Chondrocyte (in vitro differentiated cells): ENCODE measurements around the gene GDAP1L1. TPM values are rescaled to one million over a fixed set of nuclear protein-coding genes. Genes with fewer than 3 reads are reported as not detected.
"Not testable (repeated sequence)": the region's sequence is repeated elsewhere in the genome, so short reads cannot be mapped to it uniquely, and the experiment has no call there.

Experiments
- DNase-seq: peaks from one replicate; pipeline ENCODE4 v3.0.0; 2021; ENCODE audit warnings: mixed read lengths, low spot score
- H3K27ac Mint-ChIP-seq: one replicate; pipeline ENCODE4 v1.8.0; 2021; ENCODE audit warnings: mild to moderate bottlenecking, moderate library complexity, mixed read lengths; ENCODE audit not compliant: unreplicated experiment
- H3K27me3 Mint-ChIP-seq: 2 replicates; pipeline ENCODE4 v1.8.0; 2021; ENCODE audit warnings: low read depth, mixed read lengths
- H3K36me3 Mint-ChIP-seq: 2 replicates; pipeline ENCODE4 v1.8.0; 2021; ENCODE audit warnings: low read depth, mixed read lengths
- H3K4me1 Mint-ChIP-seq: 2 replicates; pipeline ENCODE4 v1.8.0; 2021; ENCODE audit warnings: low read depth, mild to moderate bottlenecking, mixed read lengths
- H3K4me3 Mint-ChIP-seq: one replicate; pipeline ENCODE4 v1.8.0; 2021; ENCODE audit warnings: mild to moderate bottlenecking, moderate library complexity, mixed read lengths; ENCODE audit not compliant: unreplicated experiment
- H3K9me3 Mint-ChIP-seq: 2 replicates; pipeline ENCODE4 v1.8.0; 2021; ENCODE audit warnings: low read depth, mixed read lengths
- CTCF ChIP-seq: fragments of 200-600 bp; sonication (generic); IDR thresholded peaks from 2 replicates; pipeline ENCODE4 v1.5.0; 2021; ENCODE audit warnings: antibody characterized with exemption, mild to moderate bottlenecking, moderate library complexity
- total RNA-seq: library from RNA; stranded (reverse); gene quantifications from 3 replicates; pipeline ENCODE4 v1.2.1, GENCODE V29; 2021

GDAP1L1 gene
- total RNA-seq, 1 donor from 2014 or later, result not detected

DNA sequence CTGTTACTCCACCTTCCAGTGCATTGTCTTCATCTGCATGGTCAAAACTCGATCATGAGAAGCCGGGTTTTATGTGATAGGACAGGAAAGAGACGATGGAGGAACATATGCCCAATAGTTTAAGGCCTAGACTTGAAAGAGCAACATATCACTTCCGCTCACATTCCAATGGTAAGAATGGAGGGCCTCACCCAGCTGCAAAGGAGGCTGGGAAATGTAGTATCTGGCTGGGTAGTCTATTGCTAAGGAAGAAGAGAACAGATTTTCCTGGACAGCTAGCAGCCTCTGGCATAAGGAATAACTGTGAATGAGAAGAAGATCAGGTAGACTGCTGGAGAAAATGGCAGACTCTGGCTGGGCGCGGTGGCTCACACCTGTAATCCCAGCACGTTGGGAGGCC lies 44.6 kb downstream of the GDAP1L1 start:
- H3K27me3 Mint-ChIP-seq, result no peaks in the 10 kb centered on the region
- no peak for TF ChIP-seq CTCF
- H3K4me1 Mint-ChIP-seq, result peaks cover 8% of the 10 kb centered on the region
- no peak for DNase-seq
- peaks cover 3% of the 10 kb centered on the region for H3K9me3 Mint-ChIP-seq
- H3K36me3 Mint-ChIP-seq, result peaks cover 7% of the 10 kb centered on the region
- no peak overlapping the region for H3K27ac Mint-ChIP-seq
- H3K4me3 Mint-ChIP-seq, result no peak overlapping the region

GRCh38 chr20:44296011-44296410 lies 48.9 kb downstream of the GDAP1L1 start:
- Mint-ChIP-seq H3K4me1 (no peaks in the 10 kb centered on the region), H3K27me3 (no peaks in the 10 kb centered on the region), H3K9me3 (no peaks in the 10 kb centered on the region), H3K27ac (no peak overlapping the region), H3K4me3 (no peak overlapping the region), H3K36me3 (peaks cover under 1% of the 10 kb centered on the region)
- TF ChIP-seq CTCF, result no peak
- DNase-seq, result no peak

DNA sequence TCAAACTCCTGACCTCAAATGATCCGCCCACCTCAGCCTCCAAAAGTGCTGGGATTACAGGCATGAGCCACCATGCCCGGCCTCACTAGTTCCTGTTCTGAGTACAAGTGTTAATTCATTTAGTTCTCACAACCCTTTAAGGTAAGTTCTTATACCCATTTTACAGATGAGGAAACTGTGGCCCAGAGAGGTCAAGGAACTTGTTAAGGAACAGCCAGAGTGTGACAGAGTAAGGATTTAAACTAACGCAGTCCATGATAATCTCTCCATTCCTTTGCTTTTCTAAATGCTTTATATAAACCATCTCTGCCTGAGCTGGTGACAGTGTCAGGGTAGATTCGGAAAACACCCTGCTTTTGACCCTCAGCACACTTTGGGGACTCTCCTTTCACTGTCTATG lies 50.6 kb downstream of the GDAP1L1 start:
- no peak overlapping the region for H3K4me3 Mint-ChIP-seq
- no peaks in the 10 kb centered on the region for H3K9me3 Mint-ChIP-seq
- H3K27ac Mint-ChIP-seq, result no peak overlapping the region
- H3K27me3 Mint-ChIP-seq, result no peaks in the 10 kb centered on the region
- no peak for DNase-seq
- no peaks in the 10 kb centered on the region for H3K4me1 Mint-ChIP-seq
- no peak for TF ChIP-seq CTCF
- H3K36me3 Mint-ChIP-seq, result no peaks in the 10 kb centered on the region

GRCh38 chr20:44299011-44299535 lies 52.0 kb downstream of the GDAP1L1 start:
- DNase-seq, H3K4me3 Mint-ChIP-seq, H3K9me3 Mint-ChIP-seq, H3K4me1 Mint-ChIP-seq, H3K36me3 Mint-ChIP-seq, H3K27me3 Mint-ChIP-seq, H3K27ac Mint-ChIP-seq: not testable (repeated sequence)

GRCh38 chr20:44301285-44301684 lies 54.2 kb downstream of the GDAP1L1 start:
- no peak for TF ChIP-seq CTCF
- Mint-ChIP-seq H3K4me3 (no peak overlapping the region), H3K27ac (no peak overlapping the region), H3K4me1 (no peaks in the 10 kb centered on the region), H3K27me3 (no peaks in the 10 kb centered on the region), H3K9me3 (no peaks in the 10 kb centered on the region), H3K36me3 (peaks cover 1% of the 10 kb centered on the region)
- no peak for DNase-seq

DNA sequence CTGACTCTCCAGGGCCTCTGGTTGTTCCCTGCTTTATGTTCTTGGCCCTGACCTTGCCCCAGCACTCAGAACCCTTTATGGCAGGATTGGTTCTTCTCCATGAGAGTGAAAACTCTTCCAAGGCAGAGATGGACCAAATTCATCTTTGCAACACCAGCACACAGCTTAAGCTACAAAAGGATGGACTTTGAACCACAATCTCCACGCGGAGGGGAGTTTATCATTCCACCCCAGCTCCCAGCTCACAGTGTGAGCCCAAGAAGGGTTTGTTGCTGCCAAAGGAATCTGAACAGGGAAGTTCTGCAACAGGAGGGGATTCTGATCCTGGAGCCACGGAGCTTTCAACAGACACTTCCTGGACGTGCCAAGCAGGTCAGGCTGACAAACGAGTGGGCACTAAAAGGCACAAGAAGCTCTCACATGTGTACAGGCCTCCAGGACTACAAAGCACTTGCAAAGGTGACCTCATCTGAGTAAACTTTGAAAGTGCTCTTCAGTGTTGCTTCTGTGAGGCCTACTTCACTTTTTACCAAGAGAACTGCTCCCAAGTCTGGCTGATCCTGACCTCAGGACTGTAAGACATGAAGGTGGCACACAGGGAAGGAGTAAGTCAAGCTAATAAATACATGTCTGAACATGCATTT lies 55.0 kb downstream of the GDAP1L1 start:
- H3K9me3 Mint-ChIP-seq, result no peaks in the 10 kb centered on the region

More for the DNA sequence above, 55.0 kb downstream of the GDAP1L1 start:
- Mint-ChIP-seq H3K27ac (no peak overlapping the region), H3K36me3 (peaks cover 1% of the 10 kb centered on the region), H3K27me3 (no peaks in the 10 kb centered on the region), H3K4me1 (no peaks in the 10 kb centered on the region), H3K4me3 (no peak overlapping the region)
- no peak for DNase-seq
- TF ChIP-seq CTCF, result no peak
